Hepatocyte (in vitro differentiated cells): ENCODE data around the gene SLC1A5.

Experiments
- CTCF ChIP-seq: fragments of 200-600 bp; sonication (generic); IDR thresholded peaks from 2 replicates; pipeline ENCODE4 v1.5.1; 2016; ENCODE audit warnings: antibody characterized with exemption, mild to moderate bottlenecking; ENCODE audit not compliant: poor library complexity
- EZH2 ChIP-seq: fragments of 200-600 bp; sonication (generic); IDR thresholded peaks from 2 replicates; pipeline ENCODE4 v1.6.1; 2016; ENCODE audit warnings: antibody characterized with exemption, mild to moderate bottlenecking, borderline replicate concordance
- EZH2phosphoT487 ChIP-seq: fragments of 200-600 bp; sonication (generic); IDR thresholded peaks from one replicate; pipeline ENCODE4 v1.6.1; 2018; ENCODE audit warnings: antibody characterized with exemption, mild to moderate bottlenecking, low read depth, moderate library complexity; ENCODE audit not compliant: unreplicated experiment, severe bottlenecking

DNA sequence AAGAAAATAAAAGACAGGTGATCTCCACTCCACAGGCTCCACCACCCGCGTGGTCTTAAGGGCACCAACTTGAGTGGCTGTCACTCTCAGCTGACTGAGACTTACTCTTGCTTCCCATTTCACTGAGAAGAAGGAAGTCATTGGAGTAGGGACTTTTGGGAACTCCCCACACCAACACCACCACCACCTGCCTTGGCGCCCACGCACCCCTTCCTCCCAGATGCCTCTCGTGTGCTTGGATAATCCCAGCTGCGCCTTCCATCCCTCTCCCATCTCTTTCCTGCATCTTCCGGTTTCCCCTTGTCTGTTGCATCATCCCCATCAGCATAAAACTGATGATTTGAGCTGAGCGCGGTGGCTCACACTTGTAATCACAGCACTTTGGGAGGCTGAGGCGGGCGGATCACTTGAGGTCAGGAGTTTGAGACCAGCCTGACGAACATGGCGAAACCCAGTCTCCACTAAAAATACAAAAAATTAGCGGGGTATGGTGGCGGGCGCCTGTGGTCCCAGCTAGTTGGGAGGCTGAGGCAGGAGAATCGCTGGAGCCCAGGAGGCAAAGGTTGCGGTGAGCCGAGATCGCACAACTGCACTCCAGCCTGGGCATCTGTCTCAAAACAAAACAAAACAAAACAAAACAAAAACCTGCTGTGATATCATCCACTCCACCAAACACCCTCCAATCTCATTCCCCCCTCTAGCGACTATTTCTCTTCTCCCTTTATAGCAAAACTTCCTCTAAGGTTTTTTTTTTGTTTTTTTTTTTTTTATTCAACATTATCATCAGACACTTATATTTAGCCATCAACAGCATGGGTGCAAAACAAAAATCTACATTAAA, 36.7 kb upstream of the SLC1A5 start:
- TF ChIP-seq CTCF: no peak
- TF ChIP-seq EZH2: no peak
- no peak for TF ChIP-seq EZH2phosphoT487
